ENCODE data around the gene OBSL1.

- no peak for TF ChIP-seq CTCF (IDR thresholded peaks at IDR 0.05)
- no peak for TF ChIP-seq POLR2A (IDR thresholded peaks at IDR 0.05)
- TF ChIP-seq POLR2AphosphoS5 (IDR thresholded peaks at IDR 0.05): no peak
These were observed 9.9 kb downstream of the OBSL1 start for GRCh38 chr2:219561179-219562048.

All from suprapubic skin (tissue), 4 donors.